ENCODE results near the gene KCTD4. TPM values are rescaled to one million over a fixed set of nuclear protein-coding genes. Genes with fewer than 3 reads are reported as not detected.

Gene KCTD4
- total RNA-seq, 6 experiments from 2014 or later: 0.73 to 4.5 (median 1.1) TPM

GRCh38 chr13:45218689-45219088 is 17.8 kb upstream of the KCTD4 start:
- DNase-seq: no peak
- TF ChIP-seq, protein P1, sequence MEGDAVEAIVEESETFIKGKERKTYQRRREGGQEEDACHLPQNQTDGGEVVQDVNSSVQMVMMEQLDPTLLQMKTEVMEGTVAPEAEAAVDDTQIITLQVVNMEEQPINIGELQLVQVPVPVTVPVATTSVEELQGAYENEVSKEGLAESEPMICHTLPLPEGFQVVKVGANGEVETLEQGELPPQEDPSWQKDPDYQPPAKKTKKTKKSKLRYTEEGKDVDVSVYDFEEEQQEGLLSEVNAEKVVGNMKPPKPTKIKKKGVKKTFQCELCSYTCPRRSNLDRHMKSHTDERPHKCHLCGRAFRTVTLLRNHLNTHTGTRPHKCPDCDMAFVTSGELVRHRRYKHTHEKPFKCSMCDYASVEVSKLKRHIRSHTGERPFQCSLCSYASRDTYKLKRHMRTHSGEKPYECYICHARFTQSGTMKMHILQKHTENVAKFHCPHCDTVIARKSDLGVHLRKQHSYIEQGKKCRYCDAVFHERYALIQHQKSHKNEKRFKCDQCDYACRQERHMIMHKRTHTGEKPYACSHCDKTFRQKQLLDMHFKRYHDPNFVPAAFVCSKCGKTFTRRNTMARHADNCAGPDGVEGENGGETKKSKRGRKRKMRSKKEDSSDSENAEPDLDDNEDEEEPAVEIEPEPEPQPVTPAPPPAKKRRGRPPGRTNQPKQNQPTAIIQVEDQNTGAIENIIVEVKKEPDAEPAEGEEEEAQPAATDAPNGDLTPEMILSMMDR (IDR thresholded peaks at IDR 0.05): no peak
- H3K36me3 Mint-ChIP-seq (ENCODE audit: low read depth): peaks cover 32% of the 10 kb centered on the region
- peaks cover 77% of the 10 kb centered on the region for H3K4me1 Mint-ChIP-seq (ENCODE audit: low read depth)
- H3K4me3 Mint-ChIP-seq: peak overlapping the region; percentile 48
- no peaks in the 10 kb centered on the region for H3K9me3 Mint-ChIP-seq
- no peaks in the 10 kb centered on the region for H3K27me3 Mint-ChIP-seq (ENCODE audit: insufficient read depth)
- H3K27ac Mint-ChIP-seq: peak overlapping the region; percentile 70

- no peaks in the 10 kb centered on the region for H3K27me3 Mint-ChIP-seq (ENCODE audit: insufficient read depth)
- H3K4me1 Mint-ChIP-seq (ENCODE audit: low read depth): peaks cover 62% of the 10 kb centered on the region
- TF ChIP-seq, protein P1 (IDR thresholded peaks at IDR 0.05): no peak
- H3K36me3 Mint-ChIP-seq (ENCODE audit: low read depth): peaks cover 24% of the 10 kb centered on the region
- DNase-seq: no peak
- H3K9me3 Mint-ChIP-seq: no peaks in the 10 kb centered on the region
- H3K27ac Mint-ChIP-seq: no peak overlapping the region
- no peak overlapping the region for H3K4me3 Mint-ChIP-seq
Measured at GRCh38 chr13:45216193-45216592, 15.3 kb upstream of the KCTD4 start.

DNA sequence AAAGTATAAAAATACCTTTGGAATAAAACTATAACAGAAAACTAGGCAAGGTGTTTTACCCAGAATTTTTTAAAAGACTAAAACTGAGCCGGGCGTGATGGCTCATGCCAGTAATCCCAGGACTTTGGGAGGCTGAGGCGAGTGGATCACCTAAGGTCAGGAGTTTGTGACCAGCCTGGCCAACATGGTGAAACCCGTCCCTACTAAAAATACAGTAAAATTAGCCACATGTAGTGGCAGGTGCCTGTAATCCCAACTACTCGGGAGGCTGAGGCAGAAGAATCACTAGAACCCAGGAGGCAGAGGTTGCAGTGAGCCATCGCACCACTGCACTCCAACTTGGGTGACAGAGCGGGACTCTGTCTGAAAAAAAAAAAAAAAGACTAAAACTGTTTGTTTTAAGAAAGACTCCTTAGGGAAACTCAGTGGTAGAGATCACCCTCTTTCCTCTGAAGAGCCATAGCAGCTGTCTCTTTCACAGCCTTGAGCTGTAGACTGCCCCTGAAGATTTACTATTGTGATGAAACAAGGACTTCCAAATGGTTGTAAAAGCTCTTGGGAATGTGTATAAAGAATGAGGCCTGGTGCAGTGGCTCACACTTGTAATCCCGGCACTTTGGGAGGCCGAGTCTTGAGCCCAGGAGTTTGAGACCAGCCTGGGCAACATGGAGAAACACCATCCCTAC is 14.7 kb upstream of the KCTD4 start:
- Mint-ChIP-seq H3K27ac (no peak overlapping the region), H3K27me3 (ENCODE audit: insufficient read depth) (no peaks in the 10 kb centered on the region), H3K4me3 (no peak overlapping the region), H3K36me3 (ENCODE audit: low read depth) (peaks cover 24% of the 10 kb centered on the region), H3K4me1 (ENCODE audit: low read depth) (peaks cover 60% of the 10 kb centered on the region), H3K9me3 (no peaks in the 10 kb centered on the region)
- no peak for DNase-seq
- TF ChIP-seq, protein P1 (IDR thresholded peaks at IDR 0.05): no peak

GRCh38 chr13:45209229-45209628 is 8.4 kb upstream of the KCTD4 start:
- Mint-ChIP-seq H3K36me3 (ENCODE audit: low read depth) (peaks cover 31% of the 10 kb centered on the region), H3K4me3 (no peak overlapping the region), H3K27me3 (ENCODE audit: insufficient read depth) (no peaks in the 10 kb centered on the region; the same call in 1 of the 2 replicates), H3K27ac (peak overlapping the region; percentile 28; the same call in 1 of the 2 replicates), H3K4me1 (ENCODE audit: low read depth) (peaks cover 77% of the 10 kb centered on the region), H3K9me3 (no peaks in the 10 kb centered on the region)
- TF ChIP-seq, protein P1 (IDR thresholded peaks at IDR 0.05): no peak
- no peak for DNase-seq

GRCh38 chr13:45208132-45208531 is 7.3 kb upstream of the KCTD4 start:
- peaks cover 34% of the 10 kb centered on the region for H3K36me3 Mint-ChIP-seq (ENCODE audit: low read depth)
- H3K4me1 Mint-ChIP-seq (ENCODE audit: low read depth): peaks cover 76% of the 10 kb centered on the region
- peak overlapping the region; percentile 43; the same call in 1 of the 2 replicates for H3K4me3 Mint-ChIP-seq
- H3K27me3 Mint-ChIP-seq (ENCODE audit: insufficient read depth): no peaks in the 10 kb centered on the region; the same call in 1 of the 2 replicates
- DNase-seq: no peak
- TF ChIP-seq, protein P1 (IDR thresholded peaks at IDR 0.05): no peak
- peak overlapping the region; percentile 91 for H3K27ac Mint-ChIP-seq
- no peaks in the 10 kb centered on the region for H3K9me3 Mint-ChIP-seq

Measured in HFFc6 (cell line).